NCI-H187 (cell line): ENCODE data around the gene POLD2.

Experiments used
- DNase-seq, 2 experiments: peaks; one replicate each; lab custom pipeline; 2025; lab: John Stamatoyannopoulos, UW

The POLD2 gene

GRCh38 chr7:44112997-44113763 lies 10.2 kb downstream of the POLD2 start:
- no peak for DNase-seq

GRCh38 chr7:44112231-44112996 lies 10.9 kb downstream of the POLD2 start:
- DNase-seq, result peak; percentile 27 to 56

GRCh38 chr7:44111761-44112160 lies 11.6 kb downstream of the POLD2 start:
- DNase-seq, result no peak

- no peak for DNase-seq
These were observed 12.4 kb downstream of the POLD2 start for GRCh38 chr7:44110719-44111635.

GRCh38 chr7:44109991-44110390 lies 13.4 kb downstream of the POLD2 start:
- no peak for DNase-seq

GRCh38 chr7:44108768-44109750 lies 14.3 kb downstream of the POLD2 start:
- DNase-seq, result no peak

- DNase-seq, result no peak
These were observed 15.2 kb downstream of the POLD2 start for GRCh38 chr7:44107961-44108767.

- no peak for DNase-seq
These were observed 16.0 kb downstream of the POLD2 start for GRCh38 chr7:44107116-44107960.

GRCh38 chr7:44106311-44107065 lies 16.9 kb downstream of the POLD2 start:
- no peak for DNase-seq

GRCh38 chr7:44105832-44106231 lies 17.5 kb downstream of the POLD2 start:
- DNase-seq, result no peak

- no peak for DNase-seq
These were observed 18.2 kb downstream of the POLD2 start for GRCh38 chr7:44104860-44105771.

- no peak for DNase-seq
These were observed 19.2 kb downstream of the POLD2 start, which contains the start of gene AEBP1 for GRCh38 chr7:44103923-44104859. TSS of gene AEBP1 (plus strand) at chr7:44104345. CDS start at chr7:44104666, 321 bp downstream.

- no peak for DNase-seq
These were observed 19.8 kb downstream of the POLD2 start for GRCh38 chr7:44103566-44103922.

GRCh38 chr7:44102846-44103565 lies 20.3 kb downstream of the POLD2 start:
- DNase-seq, result no peak
